Loucy (cell line): Measurements from ENCODE around the gene EML2.

ENCODE experiments used
- EZH2phosphoT487 ChIP-seq: fragments of 200-600 bp; IDR thresholded peaks from 2 replicates; pipeline ENCODE4 v1.6.1; 2018; ENCODE audit warnings: antibody characterized with exemption, mild to moderate bottlenecking, moderate library complexity, borderline replicate concordance
- TF ChIP-seq, protein P1 (sequence below): fragments of 200-600 bp; sonication (generic); conservative IDR thresholded peaks from 2 replicates; pipeline ENCODE4 v1.5.1; 2014; ENCODE audit warnings: mild to moderate bottlenecking, antibody characterized with exemption, low read length

DNA sequence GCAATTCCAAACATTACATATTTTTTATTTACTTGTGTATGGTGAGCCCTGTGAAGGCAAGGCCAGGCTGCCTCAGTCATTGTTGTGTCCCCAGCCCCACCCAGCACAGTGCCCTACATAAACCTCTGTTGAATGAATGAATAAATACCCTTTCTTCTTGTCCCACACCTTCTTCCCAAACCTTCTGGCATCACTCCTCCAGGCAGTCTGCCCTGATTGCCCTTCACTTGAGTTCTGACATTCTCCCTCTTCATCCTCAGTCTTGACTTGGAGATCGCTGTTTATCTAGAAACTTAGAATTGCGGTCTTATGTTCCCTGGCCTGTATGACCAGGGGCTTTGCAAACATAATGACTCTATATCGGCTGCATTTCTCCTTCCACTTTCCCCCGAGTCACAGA is 49.4 kb downstream of the EML2 start:
- no peak for TF ChIP-seq EZH2phosphoT487
- TF ChIP-seq, protein P1, sequence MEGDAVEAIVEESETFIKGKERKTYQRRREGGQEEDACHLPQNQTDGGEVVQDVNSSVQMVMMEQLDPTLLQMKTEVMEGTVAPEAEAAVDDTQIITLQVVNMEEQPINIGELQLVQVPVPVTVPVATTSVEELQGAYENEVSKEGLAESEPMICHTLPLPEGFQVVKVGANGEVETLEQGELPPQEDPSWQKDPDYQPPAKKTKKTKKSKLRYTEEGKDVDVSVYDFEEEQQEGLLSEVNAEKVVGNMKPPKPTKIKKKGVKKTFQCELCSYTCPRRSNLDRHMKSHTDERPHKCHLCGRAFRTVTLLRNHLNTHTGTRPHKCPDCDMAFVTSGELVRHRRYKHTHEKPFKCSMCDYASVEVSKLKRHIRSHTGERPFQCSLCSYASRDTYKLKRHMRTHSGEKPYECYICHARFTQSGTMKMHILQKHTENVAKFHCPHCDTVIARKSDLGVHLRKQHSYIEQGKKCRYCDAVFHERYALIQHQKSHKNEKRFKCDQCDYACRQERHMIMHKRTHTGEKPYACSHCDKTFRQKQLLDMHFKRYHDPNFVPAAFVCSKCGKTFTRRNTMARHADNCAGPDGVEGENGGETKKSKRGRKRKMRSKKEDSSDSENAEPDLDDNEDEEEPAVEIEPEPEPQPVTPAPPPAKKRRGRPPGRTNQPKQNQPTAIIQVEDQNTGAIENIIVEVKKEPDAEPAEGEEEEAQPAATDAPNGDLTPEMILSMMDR, result no peak
